HAP-1 (cell line): ENCODE results near the gene FAT1.

Experiments used
- DNase-seq, 2 experiments: peaks; one replicate each; pipeline ENCODE4 v3.0.0-alpha.2; 2016 to 2020; ENCODE audit warnings: low spot score in 2 of 2
- H3K27me3 ChIP-seq: fragments of 250-450 bp; sonication (Bioruptor Pico); 2 replicates; pipeline ENCODE4 v1.5.1; 2020; ENCODE audit warnings: low read depth, mild to moderate bottlenecking, moderate library complexity
- H3K36me3 ChIP-seq: fragments of 250-450 bp; sonication (Bioruptor Pico); replicated peaks from 2 replicates; pipeline ENCODE4 v1.5.1; 2020; ENCODE audit warnings: mild to moderate bottlenecking
- H3K4me1 ChIP-seq: fragments of 250-450 bp; sonication (Bioruptor Pico); 2 replicates; pipeline ENCODE4 v1.5.1; 2020; ENCODE audit warnings: mild to moderate bottlenecking
- H3K4me3 ChIP-seq: fragments of 250-450 bp; sonication (Bioruptor Pico); 2 replicates; pipeline ENCODE4 v1.5.1; 2020; ENCODE audit warnings: mild to moderate bottlenecking, moderate library complexity
- H3K9me3 ChIP-seq: fragments of 250-450 bp; sonication (Bioruptor Pico); 2 replicates; pipeline ENCODE4 v1.5.1; 2020; ENCODE audit warnings: mild to moderate bottlenecking, moderate library complexity
- in situ Hi-C: fragments of 300-500 bp; cut with MboI; formaldehyde crosslinking; loops from 3 replicates; pipeline ENCODE4 v1.14.3; 2020; ENCODE audit warnings: low sequenced_read_pairs, inconsistent platforms, mixed read lengths

FAT1 gene

GRCh38 chr4:186644311-186644638, 79.4 kb downstream of the FAT1 start:
- Histone ChIP-seq H3K27me3 (no peaks in the 10 kb centered on the region), H3K9me3 (no peaks in the 10 kb centered on the region), H3K4me3 (no peak overlapping the region), H3K36me3 (0 out of 2 replicates have a peak, but pooled peaks cover 1% of the 10 kb centered on the region), H3K4me1 (no peaks in the 10 kb centered on the region)
- in situ Hi-C loops: no loop called here
- no peak for DNase-seq

- H3K4me1 ChIP-seq: no peaks in the 10 kb centered on the region
- H3K4me3 ChIP-seq: no peak overlapping the region
- no peaks in the 10 kb centered on the region for H3K27me3 ChIP-seq
- in situ Hi-C loops: no loop called here
- peaks cover 1% of the 10 kb centered on the region for H3K36me3 ChIP-seq
- H3K9me3 ChIP-seq: no peaks in the 10 kb centered on the region
- no peak for DNase-seq
Observed at GRCh38 chr4:186643501-186644310, 80.0 kb downstream of the FAT1 start.

GRCh38 chr4:186642998-186643397, 80.7 kb downstream of the FAT1 start:
- Histone ChIP-seq H3K36me3 (peaks cover 5% of the 10 kb centered on the region), H3K9me3 (no peaks in the 10 kb centered on the region), H3K4me1 (no peaks in the 10 kb centered on the region), H3K4me3 (no peak overlapping the region), H3K27me3 (no peaks in the 10 kb centered on the region)
- in situ Hi-C loops: no loop called here
- DNase-seq: no peak

- no peaks in the 10 kb centered on the region for H3K9me3 ChIP-seq
- peaks cover 7% of the 10 kb centered on the region for H3K36me3 ChIP-seq
- no peak for DNase-seq
- in situ Hi-C loops: no loop called here
- H3K4me1 ChIP-seq: no peaks in the 10 kb centered on the region
- H3K27me3 ChIP-seq: no peaks in the 10 kb centered on the region
- no peak overlapping the region for H3K4me3 ChIP-seq
Observed at GRCh38 chr4:186642530-186642929, 81.1 kb downstream of the FAT1 start.

- Histone ChIP-seq H3K27me3 (no peaks in the 10 kb centered on the region), H3K4me3 (no peak overlapping the region), H3K36me3 (peaks cover 46% of the 10 kb centered on the region), H3K4me1 (no peaks in the 10 kb centered on the region), H3K9me3 (no peaks in the 10 kb centered on the region)
- DNase-seq: no peak
- in situ Hi-C loops: no loop called here
Observed at GRCh38 chr4:186634591-186635128, 89.0 kb downstream of the FAT1 start.

GRCh38 chr4:186633844-186634243, 89.8 kb downstream of the FAT1 start:
- in situ Hi-C loops: no loop called here
- no peak for DNase-seq
- no peaks in the 10 kb centered on the region for H3K9me3 ChIP-seq
- H3K4me3 ChIP-seq: no peak overlapping the region
- H3K27me3 ChIP-seq: no peaks in the 10 kb centered on the region
- H3K36me3 ChIP-seq: peaks cover 49% of the 10 kb centered on the region
- no peaks in the 10 kb centered on the region for H3K4me1 ChIP-seq

GRCh38 chr4:186630128-186630527, 93.5 kb downstream of the FAT1 start:
- in situ Hi-C loops: no loop called here
- no peak for DNase-seq
- peaks cover 44% of the 10 kb centered on the region for H3K36me3 ChIP-seq
- H3K4me1 ChIP-seq: peaks cover 6% of the 10 kb centered on the region
- H3K9me3 ChIP-seq: no peaks in the 10 kb centered on the region
- no peaks in the 10 kb centered on the region for H3K27me3 ChIP-seq
- H3K4me3 ChIP-seq: no peak overlapping the region

GRCh38 chr4:186628058-186628711, 95.5 kb downstream of the FAT1 start:
- no peaks in the 10 kb centered on the region for H3K9me3 ChIP-seq
- in situ Hi-C loops: no loop called here
- no peaks in the 10 kb centered on the region for H3K27me3 ChIP-seq
- H3K36me3 ChIP-seq: peaks cover 33% of the 10 kb centered on the region
- no peak overlapping the region for H3K4me3 ChIP-seq
- no peak for DNase-seq
- H3K4me1 ChIP-seq: peaks cover 13% of the 10 kb centered on the region

GRCh38 chr4:186627226-186627865, 96.3 kb downstream of the FAT1 start:
- in situ Hi-C loops: no loop called here
- peaks cover 13% of the 10 kb centered on the region for H3K4me1 ChIP-seq
- H3K4me3 ChIP-seq: no peak overlapping the region
- peaks cover 32% of the 10 kb centered on the region for H3K36me3 ChIP-seq
- no peaks in the 10 kb centered on the region for H3K9me3 ChIP-seq
- DNase-seq: no peak
- H3K27me3 ChIP-seq: no peaks in the 10 kb centered on the region

GRCh38 chr4:186624951-186625350, 98.7 kb downstream of the FAT1 start:
- Histone ChIP-seq H3K4me1 (peaks cover 13% of the 10 kb centered on the region), H3K9me3 (no peaks in the 10 kb centered on the region), H3K4me3 (no peak overlapping the region), H3K36me3 (peaks cover 31% of the 10 kb centered on the region), H3K27me3 (no peaks in the 10 kb centered on the region)
- in situ Hi-C loops: no loop called here
- peak in 1 of 2 experiments; percentile 84 for DNase-seq

- H3K4me1 ChIP-seq: peaks cover 13% of the 10 kb centered on the region
- H3K27me3 ChIP-seq: no peaks in the 10 kb centered on the region
- in situ Hi-C loops: no loop called here
- H3K4me3 ChIP-seq: no peak overlapping the region
- no peak for DNase-seq
- no peaks in the 10 kb centered on the region for H3K9me3 ChIP-seq
- H3K36me3 ChIP-seq: peaks cover 30% of the 10 kb centered on the region
Observed at GRCh38 chr4:186623546-186623945, 100.1 kb downstream of the FAT1 start.

- in situ Hi-C loops: no loop called here
- Histone ChIP-seq H3K27me3 (no peaks in the 10 kb centered on the region), H3K4me1 (peaks cover 13% of the 10 kb centered on the region), H3K9me3 (no peaks in the 10 kb centered on the region), H3K36me3 (peaks cover 24% of the 10 kb centered on the region), H3K4me3 (no peak overlapping the region)
- no peak for DNase-seq
Observed at GRCh38 chr4:186622788-186623464, 100.7 kb downstream of the FAT1 start.

- no peaks in the 10 kb centered on the region for H3K9me3 ChIP-seq
- no peak overlapping the region for H3K4me3 ChIP-seq
- DNase-seq: no peak
- H3K36me3 ChIP-seq: peaks cover 18% of the 10 kb centered on the region
- H3K4me1 ChIP-seq: peaks cover 13% of the 10 kb centered on the region
- H3K27me3 ChIP-seq: no peaks in the 10 kb centered on the region
- in situ Hi-C loops: no loop called here
Observed at GRCh38 chr4:186621959-186622553, 101.6 kb downstream of the FAT1 start.
